ENCODE data around the gene GRIN3B. TPM values are rescaled to one million over a fixed set of nuclear protein-coding genes. Genes with fewer than 3 reads are reported as not detected.

Gene GRIN3B
- total RNA-seq, 3 donors from 2014 or later, result 2.6 TPM; not detected in 2

- Histone ChIP-seq H3K9me3 (no peaks in the 10 kb centered on the region), H3K4me1 (peaks cover 16 to 46% of the 10 kb centered on the region in 2 donors), H3K4me3 (peak overlapping the region in 1 of 3 donors; percentile 58), H3K27me3 (no peaks in the 10 kb centered on the region), H3K36me3 (peaks cover 12% of the 10 kb centered on the region), H3K27ac (peak overlapping the region in 1 of 2 donors; percentile 77)
- intact Hi-C loops (cut with DNase I; ENCODE audit: low total_unique reads), result loop anchor here (10.0 kb wide), 1 partner anchor 209 kb away; no protein-coding TSS in a partner anchor
- TF ChIP-seq POLR2A (IDR thresholded peaks at IDR 0.05) (no peak), POLR2AphosphoS5 (IDR thresholded peaks at IDR 0.05) (no peak), CTCF (IDR thresholded peaks at IDR 0.05) (no peak)
- DNase-seq (ENCODE audit: low spot score in 2 of 2), result no peak
These were observed 15.8 kb downstream of the GRIN3B start for GRCh38 chr19:1015782-1016646.

- H3K4me1 ChIP-seq, result peaks cover 16 to 46% of the 10 kb centered on the region in 2 donors
- DNase-seq (ENCODE audit: low spot score in 2 of 2), result no peak
These were observed 16.5 kb downstream of the GRIN3B start for GRCh38 chr19:1016647-1017114.

DNA sequence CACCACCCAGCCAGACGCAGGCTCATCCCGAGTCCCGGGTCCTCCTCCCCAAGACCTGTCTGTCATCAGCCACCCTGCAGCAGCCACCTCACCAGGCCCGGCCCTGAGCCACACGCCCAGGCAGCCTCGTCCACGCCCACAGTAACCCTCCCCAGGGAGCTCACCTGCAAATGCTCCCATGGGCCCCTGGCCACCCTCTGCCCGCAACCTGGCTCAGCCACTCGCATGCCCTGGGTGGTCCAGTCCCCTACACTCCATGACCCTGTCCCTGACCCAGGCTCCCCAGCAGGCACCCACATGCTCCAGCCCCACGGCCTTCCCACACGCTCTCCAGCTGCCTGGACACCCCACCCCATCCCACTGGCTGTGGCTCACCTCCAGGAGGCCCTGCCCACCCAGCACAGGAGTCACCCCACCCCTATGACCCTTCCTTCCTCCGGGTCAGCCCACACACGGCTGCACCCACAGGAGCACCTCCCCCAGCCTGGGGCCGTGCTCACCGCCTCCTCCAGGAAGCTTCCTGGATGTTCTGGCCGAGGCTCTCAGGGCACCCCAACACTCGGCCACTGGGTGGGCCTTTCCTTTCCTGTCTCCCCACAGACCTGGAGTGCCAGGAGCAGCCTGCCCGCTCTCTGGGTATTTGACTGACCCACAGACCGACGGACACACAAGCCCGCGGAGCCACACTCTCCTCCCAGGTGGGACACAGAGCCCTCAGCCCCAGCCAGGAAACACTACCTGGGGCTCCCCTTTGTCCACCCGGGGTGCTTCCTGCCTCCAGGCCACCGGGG is 17.1 kb downstream of the GRIN3B start:
- no peak for DNase-seq (ENCODE audit: low spot score in 2 of 2)
- intact Hi-C loops (cut with DNase I; ENCODE audit: low total_unique reads), result loop anchor here (10.0 kb wide), 1 partner anchor 207 kb away; no protein-coding TSS in a partner anchor
- H3K4me1 ChIP-seq, result peaks cover 16 to 46% of the 10 kb centered on the region in 2 donors
- H3K36me3 ChIP-seq, result peaks cover 1% of the 10 kb centered on the region
- TF ChIP-seq POLR2A (IDR thresholded peaks at IDR 0.05) (no peak), CTCF (IDR thresholded peaks at IDR 0.05) (no peak), POLR2AphosphoS5 (IDR thresholded peaks at IDR 0.05) (no peak)
- peak overlapping the region in 1 of 2 donors; percentile 77 for H3K27ac ChIP-seq
- H3K4me3 ChIP-seq, result peak overlapping the region in 1 of 3 donors; percentile 58
- no peaks in the 10 kb centered on the region for H3K9me3 ChIP-seq
- no peaks in the 10 kb centered on the region for H3K27me3 ChIP-seq

More at GRCh38 chr19:1016647-1017114, 16.5 kb downstream of the GRIN3B start:
- Histone ChIP-seq H3K27ac (peak overlapping the region in 1 of 2 donors; percentile 77), H3K27me3 (no peaks in the 10 kb centered on the region), H3K9me3 (no peaks in the 10 kb centered on the region), H3K36me3 (peaks cover 7% of the 10 kb centered on the region), H3K4me3 (peak overlapping the region in 1 of 3 donors; percentile 58)
- TF ChIP-seq POLR2AphosphoS5 (IDR thresholded peaks at IDR 0.05) (peak in 1 of 3 donors; percentile 40), CTCF (IDR thresholded peaks at IDR 0.05) (no peak)
- intact Hi-C loops (cut with DNase I; ENCODE audit: low total_unique reads), result loop anchor here (10.0 kb wide), 1 partner anchor 208 kb away; no protein-coding TSS in a partner anchor

GRCh38 chr19:1017906-1018305 is 17.7 kb downstream of the GRIN3B start:
- peak overlapping the region in 1 of 2 donors; percentile 77 for H3K27ac ChIP-seq
- intact Hi-C loops (cut with DNase I; ENCODE audit: low total_unique reads), result loop anchor here (10.0 kb wide), 1 partner anchor 207 kb away; no protein-coding TSS in a partner anchor
- H3K9me3 ChIP-seq, result no peaks in the 10 kb centered on the region
- peaks cover 16 to 46% of the 10 kb centered on the region in 2 donors for H3K4me1 ChIP-seq
- peak overlapping the region in 1 of 3 donors; percentile 58 for H3K4me3 ChIP-seq
- TF ChIP-seq POLR2A (IDR thresholded peaks at IDR 0.05) (no peak), CTCF (IDR thresholded peaks at IDR 0.05) (no peak), POLR2AphosphoS5 (IDR thresholded peaks at IDR 0.05) (no peak)
- DNase-seq (ENCODE audit: low spot score in 2 of 2), result no peak
- no peaks in the 10 kb centered on the region for H3K36me3 ChIP-seq
- H3K27me3 ChIP-seq, result no peaks in the 10 kb centered on the region

Measured in breast epithelium (tissue), 4 donors.